ENCODE data around the gene ITGA3. TPM values are rescaled to one million over a fixed set of nuclear protein-coding genes. Genes with fewer than 3 reads are reported as not detected.

ITGA3 gene
- total RNA-seq, 1 experiment from 2014 or later = 22.5 TPM

DNA sequence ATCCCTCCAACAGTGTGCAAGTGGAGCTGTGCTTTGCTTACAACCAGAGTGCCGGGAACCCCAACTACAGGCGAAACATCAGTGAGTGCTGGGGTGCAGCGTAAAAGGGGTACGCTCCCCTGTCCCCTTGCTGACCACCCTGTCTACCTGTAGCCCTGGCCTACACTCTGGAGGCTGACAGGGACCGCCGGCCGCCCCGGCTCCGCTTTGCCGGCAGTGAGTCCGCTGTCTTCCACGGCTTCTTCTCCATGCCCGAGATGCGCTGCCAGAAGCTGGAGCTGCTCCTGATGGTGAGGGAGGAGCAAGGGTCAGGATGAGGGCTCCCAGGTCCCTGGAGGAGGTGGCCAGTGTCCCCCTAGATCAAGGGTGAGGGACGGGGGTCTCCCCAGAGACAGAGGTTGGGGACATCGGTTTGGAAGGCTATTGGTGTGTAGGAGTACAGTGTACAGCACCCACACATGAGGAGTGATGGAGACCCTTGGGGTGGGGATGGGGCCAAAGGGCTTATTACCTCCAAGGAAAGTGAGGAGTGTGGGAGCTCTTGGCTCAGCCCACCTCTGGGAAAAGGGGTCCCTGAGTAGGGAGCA is 19.6 kb downstream of the ITGA3 start:
- H3K23me2 ChIP-seq (ENCODE audit: insufficient read length, low read depth, low read length, poor library complexity, severe bottlenecking) = no peaks in the 10 kb centered on the region
- peaks cover 0 to 13% of the 10 kb centered on the region in 2 experiments; a peak in 3 of 4 replicates for H3K4me1 Mint-ChIP-seq
- no peak for DNase-seq
- TF ChIP-seq, protein P1, sequence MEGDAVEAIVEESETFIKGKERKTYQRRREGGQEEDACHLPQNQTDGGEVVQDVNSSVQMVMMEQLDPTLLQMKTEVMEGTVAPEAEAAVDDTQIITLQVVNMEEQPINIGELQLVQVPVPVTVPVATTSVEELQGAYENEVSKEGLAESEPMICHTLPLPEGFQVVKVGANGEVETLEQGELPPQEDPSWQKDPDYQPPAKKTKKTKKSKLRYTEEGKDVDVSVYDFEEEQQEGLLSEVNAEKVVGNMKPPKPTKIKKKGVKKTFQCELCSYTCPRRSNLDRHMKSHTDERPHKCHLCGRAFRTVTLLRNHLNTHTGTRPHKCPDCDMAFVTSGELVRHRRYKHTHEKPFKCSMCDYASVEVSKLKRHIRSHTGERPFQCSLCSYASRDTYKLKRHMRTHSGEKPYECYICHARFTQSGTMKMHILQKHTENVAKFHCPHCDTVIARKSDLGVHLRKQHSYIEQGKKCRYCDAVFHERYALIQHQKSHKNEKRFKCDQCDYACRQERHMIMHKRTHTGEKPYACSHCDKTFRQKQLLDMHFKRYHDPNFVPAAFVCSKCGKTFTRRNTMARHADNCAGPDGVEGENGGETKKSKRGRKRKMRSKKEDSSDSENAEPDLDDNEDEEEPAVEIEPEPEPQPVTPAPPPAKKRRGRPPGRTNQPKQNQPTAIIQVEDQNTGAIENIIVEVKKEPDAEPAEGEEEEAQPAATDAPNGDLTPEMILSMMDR (conservative IDR thresholded peaks at IDR 0.05) = no peak
- no peak overlapping the region for H3K18ac ChIP-seq (ENCODE audit: insufficient read length, low read depth, low read length)
- no peak overlapping the region for H3K4me3 Mint-ChIP-seq
- no peaks in the 10 kb centered on the region for H3K4me1 ChIP-seq (ENCODE audit: insufficient read depth, low read length)
- no peak overlapping the region for H2AK5ac ChIP-seq (ENCODE audit: insufficient read length, low read length)
- H3K4ac ChIP-seq (ENCODE audit: low read depth, low read length) = no peak overlapping the region
- H2BK5ac ChIP-seq (ENCODE audit: insufficient read length, low read length) = no peak overlapping the region
- H3K9ac ChIP-seq (ENCODE audit: extremely low read depth, insufficient read length, low read length) = no peak overlapping the region
- no peaks in the 10 kb centered on the region for H3K27me3 ChIP-seq (ENCODE audit: insufficient read depth, low read length)
- no peak overlapping the region for H4K8ac ChIP-seq (replicated peaks; ENCODE audit: insufficient read length, low read depth, low read length)
- H3K79me1 ChIP-seq (ENCODE audit: insufficient read depth, low read depth, low read length, poor library complexity, severe bottlenecking) = no peaks in the 10 kb centered on the region
- no peak overlapping the region for H2BK12ac ChIP-seq (ENCODE audit: insufficient read length, low read depth, low read length)
- peaks cover 10 to 34% (median 12%) of the 10 kb centered on the region in 3 experiments for H3K36me3 Mint-ChIP-seq (ENCODE audit: insufficient read depth in 1 of 3, low read depth in 3 of 3)
- no peaks in the 10 kb centered on the region for H3K79me2 ChIP-seq (ENCODE audit: insufficient read depth, low read length)
- no peak overlapping the region for H3K23ac ChIP-seq (ENCODE audit: insufficient read length, low read depth, low read length)
- no peak overlapping the region for H3T11ph ChIP-seq (ENCODE audit: low read length)
- no peak overlapping the region for H2BK120ac ChIP-seq (ENCODE audit: low read depth, low read length, poor library complexity, severe bottlenecking)
- peaks cover 0 to 4% of the 10 kb centered on the region in 2 experiments; a peak in 3 of 5 replicates for H3K9me3 Mint-ChIP-seq
- H2AFZ ChIP-seq (ENCODE audit: low read length) = no peak overlapping the region
- H2BK15ac ChIP-seq (ENCODE audit: low read depth, low read length) = no peak overlapping the region
- H2BK20ac ChIP-seq (ENCODE audit: low read depth, low read length, poor library complexity, severe bottlenecking) = no peak overlapping the region
- H4K20me1 ChIP-seq (ENCODE audit: control insufficient read depth, insufficient read depth, insufficient read length) = no peaks in the 10 kb centered on the region
- H3K9me3 ChIP-seq (ENCODE audit: control insufficient read depth, low read depth, low read length) = no peaks in the 10 kb centered on the region
- H4K5ac ChIP-seq (ENCODE audit: insufficient read length, low read depth, low read length) = no peak overlapping the region
- H3K27ac ChIP-seq (ENCODE audit: insufficient read length, low read depth, low read length) = no peak overlapping the region
- H3K56ac ChIP-seq (ENCODE audit: insufficient read length, low read depth, low read length) = no peak overlapping the region
- H3K14ac ChIP-seq (ENCODE audit: insufficient read depth, low read length) = no peak overlapping the region
- no peak overlapping the region for H3K27ac Mint-ChIP-seq
- WGBS (ENCODE audit: extremely low coverage, insufficient read length, low lambda C conversion rate) = no CpG with 5 or more reads among the region's 16 CpGs
- peaks cover 1% of the 10 kb centered on the region; the same call in 1 of the 2 replicates for H3K27me3 Mint-ChIP-seq (ENCODE audit: low read depth)
- H4K91ac ChIP-seq (ENCODE audit: insufficient read length, low read depth, low read length) = no peak overlapping the region
- no peak overlapping the region for H3K4me2 ChIP-seq (ENCODE audit: insufficient read depth, insufficient read length, low read length)
